IMR-90 (cell line): Measurements from ENCODE around the gene SCN10A. TPM values are rescaled to one million over a fixed set of nuclear protein-coding genes. Genes with fewer than 3 reads are reported as not detected.
A peak's percentile ranks its signal among the peaks of the same experiment; 100 is the strongest.

Experiments used
- ATAC-seq: fragments of 200-7000 bp; cut with Tn5 transposase; 2 replicates; pipeline ENCODE4 v1.9.1; 2020; ENCODE audit warnings: low read depth, mild to moderate bottlenecking, moderate library complexity
- BruUV-seq: library from RNA; stranded (reverse); fragments of 400-500 nt; replicated peaks from 2 replicates; lab custom pipeline; 2021; lab: Mats Ljungman, UMichigan
- CTCF ChIA-PET: fragments of 300-600 bp; formaldehyde crosslinking; extraction: SDS; loops from one replicate; lab custom pipeline; 2021; ENCODE audit warnings: antibody characterized with exemption; lab: Yijun Ruan, JAX
- POLR2A ChIA-PET: fragments of 300-600 bp; sonication (Branson Sonifier 250); formaldehyde crosslinking; loops from one replicate; lab custom pipeline; 2022; ENCODE audit warnings: antibody characterized with exemption; ENCODE audit not compliant: unreplicated experiment; lab: Charles Lee
- DNase-seq: peaks from one replicate; pipeline ENCODE4 v3.0.0; 2013
- H2AFZ ChIP-seq: replicated peaks from 2 replicates; pipeline ENCODE3; 2013; ENCODE audit warnings: low read length, mild to moderate bottlenecking; ENCODE audit not compliant: poor library complexity
- H2AK5ac ChIP-seq: 2 replicates; pipeline ENCODE4 v1.6.1; 2013; ENCODE audit warnings: low read depth, low read length, inconsistent platforms
- H2AK9ac ChIP-seq: replicated peaks from 2 replicates; pipeline ENCODE3; 2013; ENCODE audit warnings: mild to moderate bottlenecking, low read depth, low read length, moderate library complexity; ENCODE audit not compliant: poor library complexity
- H2BK120ac ChIP-seq: 2 replicates; pipeline ENCODE4 v1.6.1; 2013; ENCODE audit warnings: low read depth, low read length, inconsistent platforms
- H2BK15ac ChIP-seq: 3 replicates; pipeline ENCODE4 v1.6.1; 2013; ENCODE audit warnings: low read depth, low read length, inconsistent platforms
- H2BK20ac ChIP-seq: 2 replicates; pipeline ENCODE4 v1.6.1; 2013; ENCODE audit warnings: low read depth, mild to moderate bottlenecking, inconsistent platforms, low read length, moderate library complexity
- H2BK5ac ChIP-seq: 2 replicates; pipeline ENCODE4 v1.6.1; 2013; ENCODE audit warnings: mild to moderate bottlenecking, low read depth, low read length, inconsistent platforms; ENCODE audit not compliant: poor library complexity, severe bottlenecking
- H3K14ac ChIP-seq: replicated peaks from 2 replicates; pipeline ENCODE4 v1.6.1; 2013; ENCODE audit warnings: low read depth, low read length, inconsistent platforms
- H3K18ac ChIP-seq: 2 replicates; pipeline ENCODE4 v1.6.1; 2013; ENCODE audit warnings: low read depth, low read length, control low read depth
- H3K23ac ChIP-seq: 2 replicates; pipeline ENCODE4 v1.6.1; 2013; ENCODE audit warnings: low read depth, low read length, inconsistent platforms
- H3K27ac ChIP-seq: 2 replicates; pipeline ENCODE4 v1.5.1; 2013; ENCODE audit warnings: mild to moderate bottlenecking, control low read depth, low read length; ENCODE audit not compliant: insufficient read depth
- H3K27me3 ChIP-seq: 2 replicates; pipeline ENCODE4 v1.6.1; 2013; ENCODE audit warnings: low read length; ENCODE audit not compliant: control insufficient read depth, insufficient read depth
- H3K36me3 ChIP-seq: 2 replicates; pipeline ENCODE4 v1.6.1; 2013; ENCODE audit warnings: low read length, mixed read lengths; ENCODE audit not compliant: control insufficient read depth, insufficient read depth
- H3K4ac ChIP-seq: 2 replicates; pipeline ENCODE4 v1.6.1; 2013; ENCODE audit warnings: low read depth, low read length, inconsistent platforms
- H3K4me1 ChIP-seq: 2 replicates; pipeline ENCODE4 v1.6.1; 2013; ENCODE audit warnings: low read length, mixed read lengths; ENCODE audit not compliant: control insufficient read depth, insufficient read depth
- H3K4me2 ChIP-seq: 2 replicates; pipeline ENCODE4 v1.6.1; 2013; ENCODE audit warnings: low read depth, mild to moderate bottlenecking, control low read depth, low read length, moderate library complexity
- H3K4me3 ChIP-seq: 2 replicates; pipeline ENCODE4 v1.5.1; 2013; ENCODE audit warnings: low read depth, mild to moderate bottlenecking, control low read depth, low read length, moderate library complexity; ENCODE audit not compliant: insufficient read depth
- H3K56ac ChIP-seq: 2 replicates; pipeline ENCODE4 v1.6.1; 2013; ENCODE audit warnings: low read length, inconsistent platforms; ENCODE audit not compliant: insufficient read depth; ENCODE audit errors: extremely low read depth
- H3K79me1 ChIP-seq, 2 experiments: 2 replicates each; pipeline ENCODE4 v1.6.1; 2013; ENCODE audit warnings: low read length in 2 of 2, inconsistent platforms in 1 of 2, low read depth in 1 of 2
- H3K9ac ChIP-seq: 2 replicates; pipeline ENCODE4 v1.6.1; 2013; ENCODE audit warnings: low read depth, low read length, control low read depth
- H3K9me1 ChIP-seq: 2 replicates; pipeline ENCODE4 v1.6.1; 2013; ENCODE audit warnings: low read length, inconsistent platforms; ENCODE audit not compliant: insufficient read depth
- H3K9me3 ChIP-seq: 2 replicates; pipeline ENCODE4 v1.6.1; 2013; ENCODE audit warnings: low read length; ENCODE audit not compliant: control insufficient read depth, insufficient read depth
- H4K20me1 ChIP-seq: 2 replicates; pipeline ENCODE4 v1.6.1; 2013; ENCODE audit warnings: low read length, inconsistent platforms; ENCODE audit not compliant: insufficient read depth
- H4K5ac ChIP-seq: 2 replicates; pipeline ENCODE4 v1.6.1; 2013; ENCODE audit warnings: mild to moderate bottlenecking, low read depth, low read length, control low read depth
- H4K8ac ChIP-seq, 2 experiments: 2 replicates each; pipeline ENCODE4 v1.6.1; 2013; ENCODE audit warnings: low read depth in 2 of 2, low read length in 2 of 2, control low read depth in 1 of 2, inconsistent platforms in 1 of 2
- H4K91ac ChIP-seq: 2 replicates; pipeline ENCODE4 v1.6.1; 2013; ENCODE audit warnings: low read depth, low read length, inconsistent platforms; ENCODE audit not compliant: insufficient read depth
- BHLHE40 ChIP-seq: fragments of 150-350 bp; IDR thresholded peaks from 2 replicates; pipeline ENCODE4 v1.6.1; 2016; ENCODE audit warnings: mild to moderate bottlenecking, low read depth, low read length
- CEBPB ChIP-seq: IDR thresholded peaks from 2 replicates; pipeline ENCODE4 v1.6.1; 2012; ENCODE audit warnings: low read depth, low read length, improper control_type of control experiment
- CHD1 ChIP-seq: IDR thresholded peaks from 2 replicates; pipeline ENCODE4 v1.6.1; 2012; ENCODE audit warnings: low read depth, low read length, improper control_type of control experiment
- FOS ChIP-seq: fragments of 150-350 bp; IDR thresholded peaks from 2 replicates; pipeline ENCODE4 v1.6.1; 2016; ENCODE audit warnings: low read depth, low read length
- MAFK ChIP-seq: IDR thresholded peaks from 2 replicates; pipeline ENCODE4 v1.6.1; 2012; ENCODE audit warnings: low read depth, low read length, improper control_type of control experiment
- MAZ ChIP-seq: IDR thresholded peaks from 2 replicates; pipeline ENCODE4 v1.6.1; 2012; ENCODE audit warnings: low read depth, mild to moderate bottlenecking, low read length, improper control_type of control experiment, moderate library complexity, borderline replicate concordance
- MXI1 ChIP-seq: IDR thresholded peaks from 2 replicates; pipeline ENCODE4 v1.6.1; 2012; ENCODE audit warnings: low read depth, mild to moderate bottlenecking, low read length, moderate library complexity, borderline replicate concordance
- POLR2A ChIP-seq: IDR thresholded peaks from 2 replicates; pipeline ENCODE4 v1.6.1; 2012; ENCODE audit warnings: mild to moderate bottlenecking, low read depth, low read length
- RAD21 ChIP-seq: IDR thresholded peaks from 2 replicates; pipeline ENCODE4 v1.6.1; 2012; ENCODE audit warnings: low read length, improper control_type of control experiment
- RCOR1 ChIP-seq: IDR thresholded peaks from 2 replicates; pipeline ENCODE4 v1.6.1; 2012; ENCODE audit warnings: mild to moderate bottlenecking, low read length, improper control_type of control experiment; ENCODE audit not compliant: insufficient replicate concordance
- RFX5 ChIP-seq: IDR thresholded peaks from 2 replicates; pipeline ENCODE4 v1.8.0; 2012; ENCODE audit warnings: low read depth, mild to moderate bottlenecking, low read length, moderate library complexity
- WGBS, 2 experiments: methylation state at CpG; one replicate each; pipeline versions ENCODE4 v1.1.5 to v1.1.7; 2013; ENCODE audit warnings: missing lambda C conversion rate in 2 of 2; ENCODE audit not compliant: insufficient read length in 1 of 2; ENCODE audit errors: extremely low coverage in 2 of 2; 5-methylcytosine and 5-hydroxymethylcytosine counted together
- dilution Hi-C: fragments of 300-500 bp; cut with HindIII; formaldehyde crosslinking; loops from one replicate; pipeline ENCODE4 v1.14.3; 2018; ENCODE audit warnings: low sequenced_read_pairs; ENCODE audit not compliant: unreplicated experiment
- in situ Hi-C: fragments of 300-500 bp; cut with MboI; formaldehyde crosslinking; loops from 3 replicates; pipeline ENCODE4 v1.14.3; 2019; ENCODE audit warnings: low sequenced_read_pairs, inconsistent platforms, mixed read lengths
- intact Hi-C: fragments of 100-400 bp; cut with micrococcal nuclease; formaldehyde crosslinking; loops from 2 replicates; pipeline ENCODE4 v1.10.0; 2022
- polyA plus RNA-seq, 3 experiments: library from polyadenylated mRNA; depleted of rRNA; stranded (reverse); fragments of >200 nt; gene quantifications; 2 replicates each; pipeline ENCODE4 v1.2.3, GENCODE V29; 2012; ENCODE audit warnings: low replicate concordance in 1 of 3
- total RNA-seq: library from RNA; depleted of rRNA; stranded (reverse); fragments of >200 nt; gene quantifications from 2 replicates; pipeline ENCODE4 v1.2.3, GENCODE V29; 2012
- TF ChIP-seq, protein P1 (sequence below): conservative IDR thresholded peaks from 2 replicates; pipeline ENCODE4 v1.5.1; 2012; ENCODE audit warnings: mild to moderate bottlenecking, low read depth, low read length, improper control_type of control experiment
- TF ChIP-seq, protein P2 (sequence below): fragments of 150-350 bp; IDR thresholded peaks from 2 replicates; pipeline ENCODE4 v1.6.1; 2016; ENCODE audit warnings: low read depth, mild to moderate bottlenecking, low read length, moderate library complexity, borderline replicate concordance
- TF ChIP-seq, protein P3 (sequence below): fragments of 150-350 bp; IDR thresholded peaks from 2 replicates; pipeline ENCODE4 v1.6.1; 2017; ENCODE audit warnings: mild to moderate bottlenecking, antibody characterized with exemption, low read length, low read depth

The SCN10A gene
- total and polyA plus RNA-seq, 2 of the 4 experiments (the other 2 are of a cell fraction), result not detected

DNA sequence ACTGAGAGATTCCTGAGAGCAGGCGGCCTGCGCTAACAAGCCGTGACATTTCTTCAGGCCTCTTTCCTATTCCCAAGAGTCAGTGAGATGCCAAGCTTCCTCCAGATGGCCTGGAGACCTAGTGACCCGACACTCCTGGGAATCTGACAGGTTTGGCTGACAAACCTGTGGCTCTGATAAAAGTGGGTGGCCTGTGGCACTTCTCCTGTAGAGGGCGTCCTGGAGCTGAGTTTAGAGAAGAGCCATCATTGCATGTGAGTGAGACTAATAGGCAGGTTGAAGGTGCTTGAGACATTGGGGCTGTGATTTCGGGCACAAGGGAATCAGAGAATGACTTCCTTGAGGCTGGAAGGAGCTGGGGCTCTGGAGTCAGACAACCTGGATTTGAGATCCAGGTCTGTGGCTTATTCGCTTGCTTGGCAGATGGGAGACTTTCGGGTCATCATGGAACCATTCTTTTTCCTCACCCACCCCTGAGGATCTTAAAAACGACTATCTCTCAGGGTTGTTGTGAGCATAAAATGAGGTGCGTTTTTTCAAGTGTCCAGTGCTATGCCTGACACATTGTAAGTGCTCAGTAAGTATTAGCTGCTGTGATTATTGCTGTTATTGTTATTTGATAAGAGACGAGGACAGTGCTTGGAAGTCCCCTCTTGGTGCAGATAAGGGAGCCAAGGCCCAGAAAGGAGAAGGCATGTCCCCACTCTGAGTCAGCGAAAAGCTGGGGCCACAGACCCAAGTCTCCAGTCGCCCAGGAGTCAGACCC is 77.2 kb downstream of the SCN10A start:
- DNase-seq (peak; percentile 28), ATAC-seq (peak; percentile 49; the same call in 1 of the 2 replicates)
- H3K56ac ChIP-seq, result no peak overlapping the region
- H2BK20ac ChIP-seq, result no peak overlapping the region
- H3K9me1 ChIP-seq, result no peaks in the 10 kb centered on the region
- POLR2A ChIA-PET, result no interaction called here
- H3K27ac ChIP-seq, result no peak overlapping the region
- H4K5ac ChIP-seq, result no peak overlapping the region
- H3K4ac ChIP-seq, result no peak overlapping the region
- no peak overlapping the region for H2AFZ ChIP-seq
- no TSS peak for BruUV-seq
- dilution Hi-C loops, result no loop called here
- H4K8ac ChIP-seq, result no peak overlapping the region
- H3K9ac ChIP-seq, result no peak overlapping the region
- CTCF ChIA-PET, result interaction anchor here (1.0 to 1.8 kb wide), 6 partner anchors 11 to 261 kb away, joined by 3 to 6 read pairs (median 4); no protein-coding TSS in a partner anchor
- H4K91ac ChIP-seq, result no peak overlapping the region
- no peak overlapping the region for H3K23ac ChIP-seq
- in situ Hi-C loops, result loop anchor here (10.0 kb wide), 1 partner anchor 96 kb away; no protein-coding TSS in a partner anchor
- H3K9me3 ChIP-seq, result no peaks in the 10 kb centered on the region
- no peak overlapping the region for H3K4me3 ChIP-seq
- no peak overlapping the region for H2BK5ac ChIP-seq
- H2AK5ac ChIP-seq, result no peak overlapping the region
- H4K20me1 ChIP-seq, result no peaks in the 10 kb centered on the region
- intact Hi-C loops, result loop anchor here (1.0 to 10.0 kb wide), 3 partner anchors 105 to 262 kb away; no protein-coding TSS in a partner anchor
- no peak overlapping the region for H2BK15ac ChIP-seq
- WGBS, 2 experiments, result 50% methylated on average over 2 of the region's 13 CpGs; no CpG with 5 or more reads in 1 of the 2 experiments
- no peak overlapping the region for H3K18ac ChIP-seq
- no peak overlapping the region for H3K14ac ChIP-seq
- H2AK9ac ChIP-seq, result no peak overlapping the region
- no peak overlapping the region for H2BK120ac ChIP-seq
- 0 out of 2 replicates have a peak, but pooled peaks cover 2% of the 10 kb centered on the region for H3K27me3 ChIP-seq
- H3K36me3 ChIP-seq, result no peaks in the 10 kb centered on the region
- H3K4me1 ChIP-seq, result no peaks in the 10 kb centered on the region
- H3K4me2 ChIP-seq, result no peak overlapping the region
- H3K79me1 ChIP-seq, result no peaks in the 10 kb centered on the region
- TF ChIP-seq, protein P1, sequence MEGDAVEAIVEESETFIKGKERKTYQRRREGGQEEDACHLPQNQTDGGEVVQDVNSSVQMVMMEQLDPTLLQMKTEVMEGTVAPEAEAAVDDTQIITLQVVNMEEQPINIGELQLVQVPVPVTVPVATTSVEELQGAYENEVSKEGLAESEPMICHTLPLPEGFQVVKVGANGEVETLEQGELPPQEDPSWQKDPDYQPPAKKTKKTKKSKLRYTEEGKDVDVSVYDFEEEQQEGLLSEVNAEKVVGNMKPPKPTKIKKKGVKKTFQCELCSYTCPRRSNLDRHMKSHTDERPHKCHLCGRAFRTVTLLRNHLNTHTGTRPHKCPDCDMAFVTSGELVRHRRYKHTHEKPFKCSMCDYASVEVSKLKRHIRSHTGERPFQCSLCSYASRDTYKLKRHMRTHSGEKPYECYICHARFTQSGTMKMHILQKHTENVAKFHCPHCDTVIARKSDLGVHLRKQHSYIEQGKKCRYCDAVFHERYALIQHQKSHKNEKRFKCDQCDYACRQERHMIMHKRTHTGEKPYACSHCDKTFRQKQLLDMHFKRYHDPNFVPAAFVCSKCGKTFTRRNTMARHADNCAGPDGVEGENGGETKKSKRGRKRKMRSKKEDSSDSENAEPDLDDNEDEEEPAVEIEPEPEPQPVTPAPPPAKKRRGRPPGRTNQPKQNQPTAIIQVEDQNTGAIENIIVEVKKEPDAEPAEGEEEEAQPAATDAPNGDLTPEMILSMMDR, result peak; percentile 59
- TF ChIP-seq CHD1 (no peak), MAFK (no peak), FOS (no peak), BHLHE40 (no peak), MAZ (no peak), RFX5 (no peak), POLR2A (no peak), MXI1 (no peak), CEBPB (no peak), RAD21 (peak; percentile 62), RCOR1 (no peak)
- TF ChIP-seq, protein P2, sequence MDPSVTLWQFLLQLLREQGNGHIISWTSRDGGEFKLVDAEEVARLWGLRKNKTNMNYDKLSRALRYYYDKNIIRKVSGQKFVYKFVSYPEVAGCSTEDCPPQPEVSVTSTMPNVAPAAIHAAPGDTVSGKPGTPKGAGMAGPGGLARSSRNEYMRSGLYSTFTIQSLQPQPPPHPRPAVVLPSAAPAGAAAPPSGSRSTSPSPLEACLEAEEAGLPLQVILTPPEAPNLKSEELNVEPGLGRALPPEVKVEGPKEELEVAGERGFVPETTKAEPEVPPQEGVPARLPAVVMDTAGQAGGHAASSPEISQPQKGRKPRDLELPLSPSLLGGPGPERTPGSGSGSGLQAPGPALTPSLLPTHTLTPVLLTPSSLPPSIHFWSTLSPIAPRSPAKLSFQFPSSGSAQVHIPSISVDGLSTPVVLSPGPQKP, result no peak
- TF ChIP-seq, protein P3, sequence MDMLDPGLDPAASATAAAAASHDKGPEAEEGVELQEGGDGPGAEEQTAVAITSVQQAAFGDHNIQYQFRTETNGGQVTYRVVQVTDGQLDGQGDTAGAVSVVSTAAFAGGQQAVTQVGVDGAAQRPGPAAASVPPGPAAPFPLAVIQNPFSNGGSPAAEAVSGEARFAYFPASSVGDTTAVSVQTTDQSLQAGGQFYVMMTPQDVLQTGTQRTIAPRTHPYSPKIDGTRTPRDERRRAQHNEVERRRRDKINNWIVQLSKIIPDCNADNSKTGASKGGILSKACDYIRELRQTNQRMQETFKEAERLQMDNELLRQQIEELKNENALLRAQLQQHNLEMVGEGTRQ, result no peak
